Activated CD4-positive, alpha-beta T cell treated with anti-CD3 and anti-CD28 coated beads, Interleukin-2, amount 10 ng/mL, durations not matched to agents 7 days and 5 days (primary cell): Measurements from ENCODE around the gene AOC2. TPM values are rescaled to one million over a fixed set of nuclear protein-coding genes. Genes with fewer than 3 reads are reported as not detected.
"Not testable (repeated sequence)": the region's sequence is repeated elsewhere in the genome, so short reads cannot be mapped to it uniquely, and the experiment has no call there.

Experiments
- CTCF ChIA-PET: fragments of 350-600 bp; sonication (Branson Sonifier 250); formaldehyde crosslinking; loops from one replicate; lab custom pipeline; 2021; ENCODE audit warnings: antibody characterized with exemption; lab: Charles Lee
- POLR2A ChIA-PET: fragments of 350-600 bp; sonication (Branson Sonifier 250); formaldehyde crosslinking; loops from one replicate; lab custom pipeline; 2021; ENCODE audit warnings: antibody characterized with exemption; lab: Charles Lee
- DNase-seq: peaks from one replicate; pipeline ENCODE4 v3.0.0-alpha.2; 2020
- H3K27ac Mint-ChIP-seq: one replicate; pipeline ENCODE4 v1.8.0; 2021; ENCODE audit warnings: mild to moderate bottlenecking, moderate library complexity, mixed read lengths
- H3K27me3 Mint-ChIP-seq: one replicate; pipeline ENCODE4 v1.8.0; 2021; ENCODE audit warnings: mixed read lengths
- H3K36me3 Mint-ChIP-seq: one replicate; pipeline ENCODE4 v1.8.0; 2021; ENCODE audit warnings: low read depth, mixed read lengths
- H3K4me1 Mint-ChIP-seq: one replicate; pipeline ENCODE4 v1.8.0; 2021; ENCODE audit warnings: mixed read lengths
- H3K4me3 Mint-ChIP-seq: one replicate; pipeline ENCODE4 v1.8.0; 2021; ENCODE audit warnings: mild to moderate bottlenecking, moderate library complexity, mixed read lengths
- H3K9me3 Mint-ChIP-seq: one replicate; pipeline ENCODE4 v1.8.0; 2021; ENCODE audit warnings: mixed read lengths
- microRNA-seq: library from miRNA; unstranded; fragments of <30 nt; microRNA quantifications from one replicate; pipeline ENCODE4 v1.2.0, GENCODE V29; 2021; ENCODE audit warnings: borderline microRNAs expressed, borderline replicate concordance
- total RNA-seq, 2 experiments: library from RNA; stranded (reverse); gene quantifications; one replicate each; pipeline ENCODE4 v1.2.3, GENCODE V29; 2021

The AOC2 gene
- total RNA-seq, 2 experiments from 2014 or later = 1.5 to 1.9 TPM

- peaks cover 20% of the 10 kb centered on the region for H3K27me3 Mint-ChIP-seq
- no peak overlapping the region for H3K27ac Mint-ChIP-seq
- DNase-seq = no peak
- H3K4me1 Mint-ChIP-seq = peaks cover 2% of the 10 kb centered on the region
- H3K4me3 Mint-ChIP-seq = no peak overlapping the region
- H3K9me3 Mint-ChIP-seq = no peaks in the 10 kb centered on the region
- ChIA-PET POLR2A (no interaction called here), CTCF (no interaction called here)
- no peaks in the 10 kb centered on the region for H3K36me3 Mint-ChIP-seq
Measured at GRCh38 chr17:42895185-42895555, 50.8 kb downstream of the AOC2 start.

DNA sequence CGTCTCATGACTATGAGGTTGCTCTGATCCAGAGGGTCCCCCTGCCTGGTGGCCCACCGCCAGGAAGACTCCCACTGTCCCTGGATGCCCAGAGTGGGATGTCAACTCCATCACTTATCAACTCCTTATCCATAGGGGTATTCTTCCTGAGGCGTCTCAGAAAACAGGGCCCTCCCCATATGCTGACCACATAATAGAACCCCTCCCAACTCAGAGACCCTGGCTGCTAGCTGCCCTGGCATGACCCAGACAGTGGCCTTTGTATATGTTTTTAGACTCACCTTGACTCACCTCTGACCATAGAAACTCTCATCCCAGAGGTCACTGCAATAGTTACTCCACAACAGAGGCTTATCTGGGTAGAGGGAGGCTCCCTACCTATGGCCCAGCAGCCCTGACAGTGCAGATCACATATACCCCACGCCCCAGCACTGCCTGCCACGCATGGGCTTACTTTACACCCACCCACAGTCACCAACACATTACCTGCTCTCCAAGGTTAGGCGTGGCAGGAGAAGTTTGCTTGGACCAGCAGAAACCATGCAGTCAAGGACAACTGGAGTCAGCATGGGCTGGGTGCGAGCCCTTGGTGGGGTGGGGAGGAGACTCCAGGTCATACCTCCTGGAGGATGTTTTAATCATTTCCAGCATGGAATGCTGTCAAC is 53.9 kb downstream of the AOC2 start:
- H3K27ac Mint-ChIP-seq = no peak overlapping the region
- POLR2A ChIA-PET = no interaction called here
- H3K27me3 Mint-ChIP-seq = peaks cover 20% of the 10 kb centered on the region
- DNase-seq = no peak
- no peak overlapping the region for H3K4me3 Mint-ChIP-seq
- no peaks in the 10 kb centered on the region for H3K9me3 Mint-ChIP-seq
- H3K4me1 Mint-ChIP-seq = peaks cover 2% of the 10 kb centered on the region
- no peaks in the 10 kb centered on the region for H3K36me3 Mint-ChIP-seq
- CTCF ChIA-PET = no interaction called here

GRCh38 chr17:42899981-42900380 is 55.6 kb downstream of the AOC2 start:
- H3K9me3 Mint-ChIP-seq, POLR2A ChIA-PET, H3K4me3 Mint-ChIP-seq, H3K27me3 Mint-ChIP-seq, H3K36me3 Mint-ChIP-seq, CTCF ChIA-PET, H3K27ac Mint-ChIP-seq, H3K4me1 Mint-ChIP-seq, DNase-seq: not testable (repeated sequence)

Small RNAs within 50 kb of the gene (microRNA-seq; reads per million reads assigned to microRNA genes)
- gene MIR6781 = not detected

Other genes starting within 250 kb of the AOC2 start
- 10 to 100 TPM; 60.2 to 65.9 TPM for gene RETREG3, start 235.2 kb upstream of the AOC2 start, total RNA-seq
- 10 to 100 TPM; 61.6 TPM for gene TUBG1, start 234.9 kb upstream of the AOC2 start, total RNA-seq
- 1 to 10 TPM; 6.7 to 7.2 TPM for gene TUBG2, start 185.3 kb upstream of the AOC2 start, total RNA-seq
- gene PLEKHH3, start 167.6 kb upstream of the AOC2 start, total RNA-seq = 1 to 10 TPM in 1 of 2 experiments, under 1 TPM in 1; 0.85 to 1.3 TPM
- under 1 TPM; 0.65 to 0.87 TPM for gene CCR10, start 162.7 kb upstream of the AOC2 start, total RNA-seq
- gene CNTNAP1, start 162.0 kb upstream of the AOC2 start, total RNA-seq = 1 to 10 TPM in 1 of 2 experiments, under 1 TPM in 1; 0.81 to 1.0 TPM
- 10 to 100 TPM; 52.6 to 54.0 TPM for gene EZH1, start 99.5 kb upstream of the AOC2 start, total RNA-seq
- gene RAMP2, start 83.4 kb upstream of the AOC2 start, total RNA-seq = not detected
- 10 to 100 TPM; 51.9 to 59.4 TPM for gene VPS25, start 71.1 kb upstream of the AOC2 start, total RNA-seq
- under 1 TPM; 0.47 to 0.77 TPM for gene WNK4, start 64.0 kb upstream of the AOC2 start, total RNA-seq
- 10 to 100 TPM; 41.2 to 45.1 TPM for gene COA3, start 45.9 kb upstream of the AOC2 start, total RNA-seq
- not detected for gene CNTD1, start 45.7 kb upstream of the AOC2 start, total RNA-seq
- gene BECN1, start 20.3 kb upstream of the AOC2 start, total RNA-seq = 10 to 100 TPM; 87.0 to 87.6 TPM
- gene PSME3, start 11.2 kb upstream of the AOC2 start, total RNA-seq = 100 to 1,000 TPM; 110 to 111 TPM
- gene AOC3, start 6.6 kb downstream of the AOC2 start, total RNA-seq = under 1 TPM; 0.56 to 0.79 TPM
- not detected for gene G6PC1, start 56.2 kb downstream of the AOC2 start, total RNA-seq
- gene AARSD1, start 119.9 kb downstream of the AOC2 start, total RNA-seq = 10 to 100 TPM; 31.4 to 43.0 TPM
- gene PTGES3L, start 135.5 kb downstream of the AOC2 start, total RNA-seq = under 1 TPM; 0.12 to 0.22 TPM
- 10 to 100 TPM; 13.0 to 14.0 TPM for gene RUNDC1, start 136.0 kb downstream of the AOC2 start, total RNA-seq
- gene RPL27, start 153.8 kb downstream of the AOC2 start, total RNA-seq = 1,000 to 10,000 TPM; 1,014 to 1,124 TPM
- gene IFI35, start 162.2 kb downstream of the AOC2 start, total RNA-seq = 100 to 1,000 TPM; 125 to 137 TPM
- gene VAT1, start 177.8 kb downstream of the AOC2 start, total RNA-seq = 10 to 100 TPM; 10.2 to 12.8 TPM
- gene RND2, start 180.7 kb downstream of the AOC2 start, total RNA-seq = under 1 TPM in 1 of 2 experiments, not detected in 1; 0.05 TPM